BE2C (cell line): ENCODE data around the gene RNF220.

Experiments used
- DNase-seq: peaks from one replicate; pipeline ENCODE4 v3.0.0-alpha.2; 2020
- H3K27me3 ChIP-seq: fragments of 250-450 bp; sonication (Bioruptor Pico); 2 replicates; pipeline ENCODE4 v1.5.1; 2020; ENCODE audit warnings: mild to moderate bottlenecking
- H3K36me3 ChIP-seq: fragments of 250-450 bp; sonication (Bioruptor Pico); 2 replicates; pipeline ENCODE4 v1.5.1; 2020; ENCODE audit warnings: mild to moderate bottlenecking
- H3K4me1 ChIP-seq: fragments of 250-450 bp; sonication (Bioruptor Pico); 2 replicates; pipeline ENCODE4 v1.5.1; 2020
- H3K4me3 ChIP-seq: 2 replicates; pipeline ENCODE4 v1.5.1; 2011; ENCODE audit warnings: low read depth, low read length
- H3K9me3 ChIP-seq: fragments of 250-450 bp; sonication (Bioruptor Pico); 2 replicates; pipeline ENCODE4 v1.5.1; 2020
- TF ChIP-seq, protein P1 (sequence below): IDR thresholded peaks from 2 replicates; pipeline ENCODE4 v1.5.1; 2012; ENCODE audit warnings: mild to moderate bottlenecking, low read depth, low read length

The RNF220 gene

DNA sequence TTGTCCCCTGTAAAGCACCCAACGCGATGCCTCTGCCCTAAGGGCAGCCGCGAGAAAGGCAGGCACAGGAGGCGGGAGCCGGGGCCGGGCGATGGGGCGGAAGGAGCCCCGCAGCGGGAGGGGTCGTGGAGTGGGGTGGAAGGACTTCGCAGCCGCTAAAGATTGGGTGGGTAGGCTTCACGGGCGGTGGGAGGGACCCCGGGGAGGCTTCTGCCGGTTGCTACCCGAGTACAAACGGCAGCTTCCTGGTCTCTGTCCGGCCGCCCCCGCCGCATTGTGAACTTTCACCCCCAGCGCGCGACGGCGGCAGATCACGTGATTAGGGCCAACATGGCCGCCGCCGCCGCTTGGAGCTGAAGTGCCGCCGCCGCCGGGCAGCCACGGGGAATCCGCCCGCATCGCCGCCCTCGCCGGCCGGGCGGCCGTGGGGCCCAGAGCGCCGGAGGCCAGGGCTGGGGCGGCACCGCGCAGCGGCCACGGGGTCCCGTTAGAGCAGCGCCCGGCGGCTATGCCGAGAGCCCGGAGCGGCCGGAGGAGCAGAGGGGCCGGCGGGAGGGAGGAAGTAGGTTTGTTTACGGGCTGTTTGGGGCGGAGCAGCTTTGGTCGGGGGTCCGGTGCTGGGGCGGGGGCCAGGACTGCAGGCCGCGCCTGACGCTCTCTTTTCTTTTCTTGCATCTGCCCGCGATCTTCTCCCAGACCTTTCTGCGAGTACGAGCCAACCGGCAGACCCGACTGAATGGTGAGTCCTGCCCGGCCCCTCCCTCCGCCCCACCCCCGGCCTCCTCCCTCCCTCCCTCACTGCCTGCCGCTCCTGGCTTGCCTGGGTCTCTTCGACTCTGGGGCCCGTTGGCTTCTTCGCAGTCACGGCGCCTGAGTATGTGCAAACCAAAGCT is 226.8 kb downstream of the RNF220 start:
- Histone ChIP-seq H3K36me3 (peaks cover 13% of the 10 kb centered on the region), H3K27me3 (no peaks in the 10 kb centered on the region), H3K4me1 (peaks cover 4% of the 10 kb centered on the region; the same call in 1 of the 2 replicates), H3K4me3 (peak overlapping the region; percentile 75), H3K9me3 (no peaks in the 10 kb centered on the region)
- DNase-seq: peak; percentile 79
- TF ChIP-seq, protein P1, sequence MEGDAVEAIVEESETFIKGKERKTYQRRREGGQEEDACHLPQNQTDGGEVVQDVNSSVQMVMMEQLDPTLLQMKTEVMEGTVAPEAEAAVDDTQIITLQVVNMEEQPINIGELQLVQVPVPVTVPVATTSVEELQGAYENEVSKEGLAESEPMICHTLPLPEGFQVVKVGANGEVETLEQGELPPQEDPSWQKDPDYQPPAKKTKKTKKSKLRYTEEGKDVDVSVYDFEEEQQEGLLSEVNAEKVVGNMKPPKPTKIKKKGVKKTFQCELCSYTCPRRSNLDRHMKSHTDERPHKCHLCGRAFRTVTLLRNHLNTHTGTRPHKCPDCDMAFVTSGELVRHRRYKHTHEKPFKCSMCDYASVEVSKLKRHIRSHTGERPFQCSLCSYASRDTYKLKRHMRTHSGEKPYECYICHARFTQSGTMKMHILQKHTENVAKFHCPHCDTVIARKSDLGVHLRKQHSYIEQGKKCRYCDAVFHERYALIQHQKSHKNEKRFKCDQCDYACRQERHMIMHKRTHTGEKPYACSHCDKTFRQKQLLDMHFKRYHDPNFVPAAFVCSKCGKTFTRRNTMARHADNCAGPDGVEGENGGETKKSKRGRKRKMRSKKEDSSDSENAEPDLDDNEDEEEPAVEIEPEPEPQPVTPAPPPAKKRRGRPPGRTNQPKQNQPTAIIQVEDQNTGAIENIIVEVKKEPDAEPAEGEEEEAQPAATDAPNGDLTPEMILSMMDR: no peak

DNA sequence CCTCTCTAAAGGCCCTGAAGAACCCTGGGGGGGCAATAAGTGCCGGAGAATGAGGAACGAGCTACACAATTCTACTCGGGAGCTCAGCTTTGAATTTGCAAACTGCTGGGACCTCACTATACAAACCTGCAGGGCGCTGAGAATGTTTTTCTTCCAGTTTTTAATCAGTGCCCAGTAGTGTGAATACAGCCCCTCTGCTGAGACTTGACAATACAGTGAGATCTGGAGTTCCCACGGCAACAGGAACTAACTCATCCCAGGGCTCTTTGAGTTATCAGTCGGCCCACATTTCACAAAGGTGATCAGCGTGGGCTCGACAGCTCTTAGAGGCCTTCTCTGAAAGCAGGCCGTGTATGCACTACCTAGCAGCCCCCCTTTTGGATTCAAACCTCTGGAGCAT is 227.5 kb downstream of the RNF220 start:
- H3K9me3 ChIP-seq: no peaks in the 10 kb centered on the region
- H3K36me3 ChIP-seq: peaks cover 17% of the 10 kb centered on the region
- H3K4me1 ChIP-seq: peaks cover 4% of the 10 kb centered on the region; the same call in 1 of the 2 replicates
- no peaks in the 10 kb centered on the region for H3K27me3 ChIP-seq
- DNase-seq: no peak
- peak overlapping the region; percentile 75 for H3K4me3 ChIP-seq
- TF ChIP-seq, protein P1: no peak

DNA sequence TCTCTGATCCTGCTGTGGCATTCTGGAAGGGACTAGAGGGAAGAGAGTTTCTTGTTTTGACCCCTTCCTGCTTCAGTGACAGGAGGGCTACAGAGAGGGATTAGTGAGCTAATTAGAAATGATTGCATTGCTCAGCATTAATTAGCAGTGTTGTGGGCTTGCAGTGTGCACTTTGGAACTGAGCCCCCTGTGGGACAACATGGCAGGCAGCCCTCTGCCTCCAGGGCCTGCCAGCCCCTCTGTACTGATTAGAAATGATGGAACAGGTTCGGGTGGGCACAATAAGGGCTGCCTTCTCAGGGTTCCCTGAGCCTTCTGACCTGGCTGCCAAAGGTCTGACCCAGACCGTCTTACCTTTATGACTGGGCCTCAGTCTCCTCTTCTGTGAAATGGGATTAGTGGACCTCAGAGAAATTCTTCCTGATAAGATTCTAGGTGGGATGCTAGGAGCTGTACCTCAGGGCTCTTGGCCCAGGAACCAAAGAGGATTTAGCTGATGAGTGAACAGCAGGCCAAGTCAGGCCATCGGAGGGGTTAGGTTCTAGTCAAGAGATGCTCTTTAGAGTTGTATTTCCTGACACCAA is 229.6 kb downstream of the RNF220 start:
- Histone ChIP-seq H3K4me3 (no peak overlapping the region), H3K9me3 (no peaks in the 10 kb centered on the region), H3K27me3 (no peaks in the 10 kb centered on the region), H3K4me1 (peaks cover 4% of the 10 kb centered on the region; the same call in 1 of the 2 replicates), H3K36me3 (peaks cover 17% of the 10 kb centered on the region)
- TF ChIP-seq, protein P1: no peak
- no peak for DNase-seq

DNA sequence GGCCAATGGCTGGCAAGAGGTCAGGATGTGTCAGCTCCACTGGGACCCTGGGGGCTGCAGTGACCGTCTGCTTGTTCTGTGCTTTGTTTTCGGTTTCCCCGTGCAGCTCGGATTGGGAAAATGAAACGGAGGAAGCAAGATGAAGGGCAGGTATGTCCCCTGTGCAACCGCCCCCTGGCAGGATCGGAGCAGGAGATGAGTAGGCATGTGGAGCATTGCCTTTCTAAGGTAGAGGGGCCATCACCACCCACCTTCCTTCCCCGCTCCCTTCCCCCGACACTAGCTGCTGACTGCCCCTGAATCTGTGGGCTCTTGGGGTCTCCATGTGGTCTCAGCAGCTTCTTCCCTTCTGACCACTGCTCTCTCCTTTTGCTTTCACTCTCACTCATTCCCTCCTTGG is 230.4 kb downstream of the RNF220 start:
- no peak overlapping the region for H3K4me3 ChIP-seq
- H3K4me1 ChIP-seq: peaks cover 4% of the 10 kb centered on the region; the same call in 1 of the 2 replicates
- H3K9me3 ChIP-seq: no peaks in the 10 kb centered on the region
- H3K36me3 ChIP-seq: peaks cover 17% of the 10 kb centered on the region
- H3K27me3 ChIP-seq: no peaks in the 10 kb centered on the region
- TF ChIP-seq, protein P1: no peak
- DNase-seq: no peak

DNA sequence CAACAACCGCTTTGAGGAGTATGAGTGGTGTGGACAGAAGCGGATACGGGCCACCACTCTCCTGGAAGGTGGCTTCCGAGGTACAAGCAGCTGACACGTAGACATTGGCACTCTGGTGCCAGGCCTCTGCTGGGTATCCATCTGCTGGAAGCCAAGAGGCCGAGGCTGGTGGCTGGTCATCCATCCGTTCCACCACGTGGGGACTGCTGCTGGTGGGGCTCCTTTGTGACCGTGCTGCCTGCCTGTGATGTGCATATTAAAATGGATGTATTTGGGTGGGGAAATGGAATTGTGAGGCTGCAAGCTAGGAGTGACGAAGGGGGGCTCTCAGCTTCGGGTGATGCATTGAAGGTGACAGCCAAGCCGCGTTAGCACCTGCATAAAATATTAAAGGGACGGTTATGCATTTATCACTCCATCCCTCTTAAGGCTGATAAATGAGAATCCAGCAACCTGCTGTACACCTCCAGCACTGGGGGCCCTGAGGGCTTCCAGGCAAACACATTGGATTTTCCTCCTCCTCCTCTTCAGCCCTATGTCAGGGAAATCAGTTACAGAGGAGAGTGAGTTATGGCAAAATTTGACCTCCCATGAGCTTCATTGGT is 231.1 kb downstream of the RNF220 start:
- H3K4me3 ChIP-seq: no peak overlapping the region
- H3K27me3 ChIP-seq: no peaks in the 10 kb centered on the region
- TF ChIP-seq, protein P1: no peak
- no peaks in the 10 kb centered on the region for H3K9me3 ChIP-seq
- H3K4me1 ChIP-seq: peaks cover 2% of the 10 kb centered on the region; the same call in 1 of the 2 replicates
- H3K36me3 ChIP-seq: peaks cover 17% of the 10 kb centered on the region
- no peak for DNase-seq
